Heart right ventricle (tissue), 16 donors: ENCODE results near the gene CDH13. TPM values are rescaled to one million over a fixed set of nuclear protein-coding genes. Genes with fewer than 3 reads are reported as not detected.

Experiments used
- ATAC-seq, 8 donors: fragments of 200-7000 bp; cut with Tn5 transposase; one replicate each; pipeline ENCODE4 v1.9.1; 2020; ENCODE audit warnings: mild to moderate bottlenecking in 8 of 8, moderate library complexity in 8 of 8, moderate number of reproducible peaks in 1 of 8
- DNase-seq, 2 donors: peaks; one replicate each; pipeline ENCODE4 v3.0.0-alpha.2; 2020
- H3K27ac ChIP-seq, 10 donors: fragments of 200-600 bp; sonication (generic) in 2 of 10; one replicate each; pipeline versions ENCODE4 v1.5.0 to v1.8.0; 2020 to 2022; ENCODE audit warnings: mild to moderate bottlenecking in 3 of 10
- H3K27me3 ChIP-seq, 7 donors: fragments of 200-600 bp; one replicate each; pipeline ENCODE4 v1.8.0; 2021 to 2022; ENCODE audit warnings: mild to moderate bottlenecking in 2 of 7
- H3K36me3 ChIP-seq, 9 donors: fragments of 200-600 bp; sonication (generic) in 1 of 9; one replicate each; pipeline versions ENCODE4 v1.5.0 to v1.8.0; 2020 to 2022; ENCODE audit warnings: mild to moderate bottlenecking in 2 of 9
- H3K4me1 ChIP-seq, 9 donors: fragments of 200-600 bp; sonication (generic) in 1 of 9; one replicate each; pipeline versions ENCODE4 v1.5.0 to v1.8.0; 2020 to 2022; ENCODE audit warnings: mild to moderate bottlenecking in 4 of 9
- H3K4me3 ChIP-seq, 10 donors: fragments of 200-600 bp; sonication (generic) in 2 of 10; one replicate each; pipeline versions ENCODE4 v1.5.0 to v1.8.0; 2020 to 2022; ENCODE audit warnings: mild to moderate bottlenecking in 7 of 10, moderate library complexity in 2 of 10
- H3K9me3 ChIP-seq, 11 donors: fragments of 200-600 bp in 10 of 11; sonication (generic) in 2 of 11; one replicate each; pipeline versions ENCODE4 v1.5.0 to v1.8.0; 2013 to 2022; ENCODE audit warnings: mild to moderate bottlenecking in 2 of 11, control low read depth in 1 of 11, moderate library complexity in 1 of 11
- WGBS, 2 donors: extraction: QIAGEN DNeasy Blood & Tissue Kit; methylation state at CpG; one replicate each; pipeline ENCODE4 v1.1.7; 2013; ENCODE audit warnings: inconsistent platforms in 1 of 2; 5-methylcytosine and 5-hydroxymethylcytosine counted together
- intact Hi-C, 10 donors: fragments of 100-400 bp; cut with DNase I; formaldehyde crosslinking; loops; one replicate each; pipeline versions ENCODE4 v1.11.1 to v1.14.2; 2022
- polyA plus RNA-seq, 2 donors: library from polyadenylated mRNA; stranded (reverse); fragments of 200-250 nt; gene quantifications; one replicate each; pipeline ENCODE4 v1.2.3, GENCODE V29; 2013
- total RNA-seq, 10 donors: library from RNA; stranded (reverse); fragmentation: NEBNext Ultra II Directional in 3 of 10; extraction: Animal tissue kit (Norgen Biotek cat#: 25700) in 3 of 10; gene quantifications; one replicate each; pipeline versions ENCODE4 v1.2.1 to v1.2.4, GENCODE V29; 2021 to 2023
- TF ChIP-seq, protein P1 (sequence below), 9 donors: fragments of 200-600 bp; sonication (generic) in 2 of 9; IDR thresholded peaks; one replicate each; pipeline versions ENCODE4 v1.5.0 to v1.8.0; 2021 to 2022; ENCODE audit warnings: antibody characterized with exemption in 9 of 9, mild to moderate bottlenecking in 5 of 9, moderate library complexity in 1 of 9
- donor health status: Arrhythmogenic right ventricular cardiomyopathy.
- donor health status: ischemic (EF 13 %, LVEDD 7.1; RV severe dilation, severe dysfunction).
- donor health status: healthy with polysubstance abuse.
- donor health status: DM: no; HTN: yes; CAD: no.
- donor health status: DM: no; HTN: no; CAD: no.
- donor health status: ischemic (EF 25% LVEDD 6.9; RV normal size, moderate dysfunction).
- donor health status: ischemic (EF 25% LVEDD 5.7; RV mildly dilated, moderate dysfunction).
- donor health status: healthy.
- donor health status: DM: yes; HTN: yes; CAD: no.
- donor health status: Ischemic cardiomyopathy.
- donor health status: ischemic (EF 35%, LVEDD 5.7; RV mildly dilated, moderate dysfunction).
- donor health status: nonischemic (EF 11% LVEDD 7.7; RV severe dilation, severe dysfunction).
- donor health status: DM: yes; HTN: yes; CAD: no.
- donor health status: PGD.
- donor health status: ischemic (EF 29% LVEDD 5.4; RV normal size, mild dysfunction).
- donor health status: nonischemic (EF 23%, LVEDD 6.1; RV moderate dilation, normal function).

The CDH13 gene
- total and polyA plus RNA-seq, 12 donors: 15.5 to 221 (median 168) TPM

DNA sequence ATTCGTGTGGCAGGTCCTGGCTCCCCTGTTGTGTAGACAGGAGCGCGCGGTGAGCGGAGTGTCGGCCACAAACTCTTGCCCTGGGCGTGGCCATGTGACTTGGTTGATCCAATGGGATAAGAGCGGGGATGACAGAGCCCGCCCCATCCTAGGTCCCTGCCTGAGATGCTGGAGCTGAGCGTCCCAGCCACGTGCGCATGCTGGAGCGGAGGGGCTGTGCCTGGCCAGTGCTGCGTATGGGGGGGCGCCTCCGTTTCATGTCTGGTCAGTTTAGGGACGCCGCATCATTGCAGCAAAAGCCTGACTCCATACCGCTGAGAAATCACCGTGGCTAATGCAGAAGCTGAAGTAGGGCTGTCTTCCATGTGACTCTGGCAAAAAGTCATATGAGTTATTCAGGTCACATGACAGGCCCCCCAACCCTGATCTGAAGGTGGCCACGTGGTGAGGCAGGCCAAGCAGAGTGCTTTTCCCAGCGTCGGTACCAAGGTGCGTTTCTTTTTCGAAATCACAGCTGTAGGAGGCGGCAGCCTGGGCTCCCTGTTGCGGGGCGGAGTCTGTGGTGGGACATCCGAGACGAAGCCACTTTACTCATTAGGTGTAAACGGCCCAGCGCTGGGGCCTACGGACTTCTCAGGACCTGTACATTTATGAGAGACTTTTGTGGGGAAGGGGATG lies 1203.5 kb downstream of the CDH13 start:
- 88% methylated on average over 33 of the region's 33 CpGs for WGBS, 2 donors
- Histone ChIP-seq H3K27ac (no peak overlapping the region), H3K4me3 (no peak overlapping the region), H3K27me3 (no peaks in the 10 kb centered on the region), H3K9me3 (no peaks in the 10 kb centered on the region), H3K36me3 (no peaks in the 10 kb centered on the region), H3K4me1 (peaks cover 0 to 7% (median 0%) of the 10 kb centered on the region in 9 donors)
- DNase-seq: no peak
- intact Hi-C loops: loop anchor here in 1 of 10 donors (5.0 to 10.0 kb wide), 2 partner anchors 47 to 235 kb away; no protein-coding TSS in a partner anchor
- TF ChIP-seq, protein P1, sequence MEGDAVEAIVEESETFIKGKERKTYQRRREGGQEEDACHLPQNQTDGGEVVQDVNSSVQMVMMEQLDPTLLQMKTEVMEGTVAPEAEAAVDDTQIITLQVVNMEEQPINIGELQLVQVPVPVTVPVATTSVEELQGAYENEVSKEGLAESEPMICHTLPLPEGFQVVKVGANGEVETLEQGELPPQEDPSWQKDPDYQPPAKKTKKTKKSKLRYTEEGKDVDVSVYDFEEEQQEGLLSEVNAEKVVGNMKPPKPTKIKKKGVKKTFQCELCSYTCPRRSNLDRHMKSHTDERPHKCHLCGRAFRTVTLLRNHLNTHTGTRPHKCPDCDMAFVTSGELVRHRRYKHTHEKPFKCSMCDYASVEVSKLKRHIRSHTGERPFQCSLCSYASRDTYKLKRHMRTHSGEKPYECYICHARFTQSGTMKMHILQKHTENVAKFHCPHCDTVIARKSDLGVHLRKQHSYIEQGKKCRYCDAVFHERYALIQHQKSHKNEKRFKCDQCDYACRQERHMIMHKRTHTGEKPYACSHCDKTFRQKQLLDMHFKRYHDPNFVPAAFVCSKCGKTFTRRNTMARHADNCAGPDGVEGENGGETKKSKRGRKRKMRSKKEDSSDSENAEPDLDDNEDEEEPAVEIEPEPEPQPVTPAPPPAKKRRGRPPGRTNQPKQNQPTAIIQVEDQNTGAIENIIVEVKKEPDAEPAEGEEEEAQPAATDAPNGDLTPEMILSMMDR (IDR thresholded peaks at IDR 0.05): no peak
- no peak for ATAC-seq

DNA sequence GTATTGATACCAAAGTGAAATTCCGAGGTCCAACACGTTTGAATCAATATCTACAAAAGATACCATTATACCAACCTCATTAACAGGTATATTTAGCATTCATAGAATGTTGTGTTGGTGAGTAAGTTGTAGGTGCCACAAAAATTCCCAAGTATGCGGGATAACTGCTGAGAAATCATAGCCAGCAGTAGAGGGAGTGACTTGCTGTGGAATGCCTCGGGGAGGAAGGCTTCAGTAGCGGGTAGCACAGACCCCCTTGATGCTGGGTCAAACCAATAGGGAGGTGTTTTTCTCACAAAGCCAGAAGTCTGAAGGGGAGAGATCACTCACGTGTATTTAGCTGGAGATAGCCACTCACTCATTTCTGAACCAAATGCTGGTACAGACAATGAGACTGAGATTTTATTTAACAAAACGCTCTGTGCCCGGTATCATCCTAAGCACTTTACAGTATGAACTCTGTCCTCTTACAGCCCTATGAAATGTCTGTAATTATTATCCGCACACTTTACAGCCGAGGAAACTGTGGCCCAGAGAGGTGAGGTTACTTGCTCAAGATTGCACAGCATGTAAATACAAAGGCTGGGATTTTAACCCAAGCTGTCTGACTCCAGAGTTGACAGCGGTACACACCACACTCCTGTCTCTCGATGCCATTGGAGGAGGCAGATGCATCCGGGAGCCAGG lies 1204.1 kb downstream of the CDH13 start:
- Histone ChIP-seq H3K9me3 (no peaks in the 10 kb centered on the region), H3K27me3 (no peaks in the 10 kb centered on the region), H3K4me1 (peaks cover 0 to 6% (median 0%) of the 10 kb centered on the region in 9 donors), H3K4me3 (no peak overlapping the region), H3K27ac (no peak overlapping the region), H3K36me3 (no peaks in the 10 kb centered on the region)
- intact Hi-C loops: loop anchor here in 1 of 10 donors (5.0 to 10.0 kb wide), 2 partner anchors 46 to 234 kb away; no protein-coding TSS in a partner anchor
- DNase-seq: no peak
- 69 to 71% methylated on average over 13 of the region's 13 CpGs for WGBS, 2 donors
- ATAC-seq: no peak
- TF ChIP-seq, protein P1 (IDR thresholded peaks at IDR 0.05): no peak

DNA sequence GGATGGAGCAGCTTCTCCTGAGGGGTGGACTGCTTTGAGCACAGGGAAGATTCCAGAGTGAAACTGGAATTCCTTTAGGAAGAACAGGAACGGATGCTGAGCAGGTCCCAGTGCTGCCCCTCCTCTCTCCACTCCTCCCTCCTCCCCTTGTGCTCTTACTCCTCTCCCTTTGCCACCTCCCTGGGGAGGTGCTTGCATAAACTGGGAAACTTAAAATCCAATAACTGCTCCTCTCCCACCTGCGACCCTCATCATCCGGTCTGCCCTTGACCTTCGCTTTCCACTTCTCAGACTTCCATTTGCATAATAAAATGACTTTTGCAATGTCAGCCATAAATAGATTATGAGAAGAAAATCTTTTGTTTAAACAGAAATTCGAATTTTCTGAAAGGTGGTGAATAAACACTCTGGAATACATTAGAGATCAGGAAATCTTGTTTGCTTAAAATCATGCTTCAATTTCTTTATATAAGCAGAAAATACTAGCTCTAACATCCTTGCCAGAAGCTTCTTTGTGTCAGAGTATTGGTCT lies 1204.8 kb downstream of the CDH13 start:
- H3K4me3 ChIP-seq: no peak overlapping the region
- H3K36me3 ChIP-seq: no peaks in the 10 kb centered on the region
- no peak overlapping the region for H3K27ac ChIP-seq
- peaks cover 0 to 9% (median 0%) of the 10 kb centered on the region in 9 donors for H3K4me1 ChIP-seq
- 60 to 61% methylated on average over 5 of the region's 5 CpGs for WGBS, 2 donors
- ATAC-seq (no peak), DNase-seq (no peak)
- no peaks in the 10 kb centered on the region for H3K27me3 ChIP-seq
- no peaks in the 10 kb centered on the region for H3K9me3 ChIP-seq
- TF ChIP-seq, protein P1 (IDR thresholded peaks at IDR 0.05): no peak
- intact Hi-C loops: loop anchor here in 1 of 10 donors (5.0 to 10.0 kb wide), 2 partner anchors 46 to 233 kb away; no protein-coding TSS in a partner anchor

DNA sequence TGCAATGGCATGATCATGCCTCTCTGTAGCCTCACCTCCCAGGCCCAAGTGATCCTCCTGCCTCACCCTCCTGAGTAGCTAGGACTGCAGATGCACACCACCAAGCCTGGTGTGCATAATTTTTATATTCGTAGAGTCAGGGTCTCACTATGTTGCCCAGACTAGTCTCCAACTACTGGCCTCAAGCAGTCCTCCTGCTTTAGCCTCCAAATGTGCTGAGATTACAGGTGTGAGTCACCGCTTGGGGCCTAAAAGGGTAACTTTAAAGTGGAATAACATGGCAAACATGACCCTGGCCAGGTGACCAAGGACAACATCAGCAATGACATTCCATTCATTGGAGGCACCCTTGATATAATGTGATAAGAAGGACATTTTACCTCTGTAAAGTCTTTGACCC lies 1207.2 kb downstream of the CDH13 start:
- Histone ChIP-seq H3K36me3 (no peaks in the 10 kb centered on the region), H3K9me3 (no peaks in the 10 kb centered on the region), H3K4me3 (no peak overlapping the region), H3K4me1 (peaks cover 0 to 9% (median 0%) of the 10 kb centered on the region in 9 donors), H3K27ac (no peak overlapping the region), H3K27me3 (peaks cover 0 to 8% (median 0%) of the 10 kb centered on the region in 7 donors)
- intact Hi-C loops: loop anchor here in 1 of 10 donors (5.0 to 10.0 kb wide), 2 partner anchors 43 to 231 kb away; no protein-coding TSS in a partner anchor
- no peak for ATAC-seq
- WGBS, 2 donors: 96 to 98% methylated on average over 2 of the region's 2 CpGs
- DNase-seq: no peak
- TF ChIP-seq, protein P1 (IDR thresholded peaks at IDR 0.05): no peak
